ENCODE results near the gene NUP214.
A peak's percentile ranks its signal among the peaks of the same experiment; 100 is the strongest.

The NUP214 gene

DNA sequence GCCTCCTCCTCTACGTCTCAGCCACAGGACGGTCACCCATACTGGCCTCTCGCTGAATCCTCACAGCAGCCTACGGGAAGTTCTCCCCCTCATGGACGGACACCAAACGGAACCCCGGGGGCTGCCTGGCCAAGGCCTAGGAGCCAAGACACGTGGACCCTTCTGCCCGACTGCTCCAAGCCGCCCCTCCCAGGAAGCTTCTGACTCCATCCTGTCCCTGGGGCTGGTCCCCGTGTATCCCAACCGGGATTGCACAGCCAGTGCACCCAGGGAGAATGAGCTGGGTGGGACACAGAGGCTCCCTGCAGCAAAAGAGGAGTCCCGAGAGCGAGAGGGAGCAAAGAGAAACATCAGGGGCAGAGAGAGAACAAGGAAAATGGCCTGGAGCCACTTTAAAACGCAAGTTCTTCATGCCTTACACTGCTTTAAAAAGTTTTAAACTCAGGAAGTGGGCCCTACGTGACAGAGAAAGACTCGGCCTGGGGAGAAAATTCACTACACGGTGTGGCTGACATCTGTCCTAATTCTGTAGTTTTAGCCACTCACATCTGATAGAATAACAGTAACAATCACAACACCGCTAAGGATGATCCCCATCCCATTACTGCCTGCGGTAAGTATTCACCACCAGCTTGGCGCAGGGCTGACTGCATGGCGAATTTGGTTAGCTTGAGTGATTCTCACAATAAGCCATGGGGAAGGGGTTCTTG, 147.9 kb downstream of the NUP214 start:
- DNase-seq (ENCODE audit: low read depth) = peak; percentile 73
- peak overlapping the region; percentile 79 for H3K4me3 ChIP-seq (ENCODE audit: low read depth, low read length)
- TF ChIP-seq, protein P1, sequence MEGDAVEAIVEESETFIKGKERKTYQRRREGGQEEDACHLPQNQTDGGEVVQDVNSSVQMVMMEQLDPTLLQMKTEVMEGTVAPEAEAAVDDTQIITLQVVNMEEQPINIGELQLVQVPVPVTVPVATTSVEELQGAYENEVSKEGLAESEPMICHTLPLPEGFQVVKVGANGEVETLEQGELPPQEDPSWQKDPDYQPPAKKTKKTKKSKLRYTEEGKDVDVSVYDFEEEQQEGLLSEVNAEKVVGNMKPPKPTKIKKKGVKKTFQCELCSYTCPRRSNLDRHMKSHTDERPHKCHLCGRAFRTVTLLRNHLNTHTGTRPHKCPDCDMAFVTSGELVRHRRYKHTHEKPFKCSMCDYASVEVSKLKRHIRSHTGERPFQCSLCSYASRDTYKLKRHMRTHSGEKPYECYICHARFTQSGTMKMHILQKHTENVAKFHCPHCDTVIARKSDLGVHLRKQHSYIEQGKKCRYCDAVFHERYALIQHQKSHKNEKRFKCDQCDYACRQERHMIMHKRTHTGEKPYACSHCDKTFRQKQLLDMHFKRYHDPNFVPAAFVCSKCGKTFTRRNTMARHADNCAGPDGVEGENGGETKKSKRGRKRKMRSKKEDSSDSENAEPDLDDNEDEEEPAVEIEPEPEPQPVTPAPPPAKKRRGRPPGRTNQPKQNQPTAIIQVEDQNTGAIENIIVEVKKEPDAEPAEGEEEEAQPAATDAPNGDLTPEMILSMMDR (IDR thresholded peaks at IDR 0.05; ENCODE audit: insufficient read depth, low read depth, low read length, missing control alignments) = peak; percentile 13

DNA sequence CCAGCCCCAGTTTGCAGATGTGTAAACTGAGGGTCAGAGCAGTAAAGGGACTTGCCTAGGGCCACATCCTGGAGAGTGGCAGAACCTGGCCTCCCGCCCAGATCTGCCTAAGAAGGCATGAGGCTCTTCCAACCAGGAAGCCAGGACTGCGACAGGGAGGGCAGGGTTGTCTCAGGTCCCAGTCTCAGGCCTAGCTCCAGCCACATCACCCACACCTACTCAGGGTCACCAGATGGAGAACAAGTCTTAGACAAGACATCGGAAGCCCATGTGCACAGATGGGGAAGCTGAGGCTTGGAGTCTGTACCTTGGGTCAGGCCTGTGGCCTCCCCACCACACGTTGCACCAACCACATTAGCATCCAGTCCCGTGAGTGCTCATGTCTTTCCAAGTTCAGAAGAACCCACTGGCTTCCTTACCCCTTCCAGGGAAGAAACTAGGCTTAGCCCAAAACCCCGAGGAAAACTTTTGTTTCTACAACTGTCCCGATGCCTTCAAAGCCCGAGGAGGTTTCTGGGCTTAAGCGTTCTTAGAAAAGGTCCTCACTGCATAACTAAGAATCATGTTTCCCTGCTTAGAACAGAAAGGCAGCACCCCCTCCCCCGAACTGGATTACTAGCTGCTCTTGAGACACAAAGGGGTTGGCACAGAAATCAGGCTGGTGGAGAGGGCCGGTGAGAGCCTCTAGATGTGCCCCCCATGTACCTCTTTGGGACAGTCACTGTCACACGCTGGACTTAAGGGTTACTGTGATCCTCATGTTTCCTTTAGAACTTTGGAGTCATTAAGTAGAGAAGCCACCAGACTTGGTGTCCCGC, 148.7 kb downstream of the NUP214 start:
- peak; percentile 65 for DNase-seq (ENCODE audit: low read depth)
- H3K4me3 ChIP-seq (ENCODE audit: low read depth, low read length) = peak overlapping the region; percentile 79
- TF ChIP-seq, protein P1 (IDR thresholded peaks at IDR 0.05; ENCODE audit: insufficient read depth, low read depth, low read length, missing control alignments) = no peak

DNA sequence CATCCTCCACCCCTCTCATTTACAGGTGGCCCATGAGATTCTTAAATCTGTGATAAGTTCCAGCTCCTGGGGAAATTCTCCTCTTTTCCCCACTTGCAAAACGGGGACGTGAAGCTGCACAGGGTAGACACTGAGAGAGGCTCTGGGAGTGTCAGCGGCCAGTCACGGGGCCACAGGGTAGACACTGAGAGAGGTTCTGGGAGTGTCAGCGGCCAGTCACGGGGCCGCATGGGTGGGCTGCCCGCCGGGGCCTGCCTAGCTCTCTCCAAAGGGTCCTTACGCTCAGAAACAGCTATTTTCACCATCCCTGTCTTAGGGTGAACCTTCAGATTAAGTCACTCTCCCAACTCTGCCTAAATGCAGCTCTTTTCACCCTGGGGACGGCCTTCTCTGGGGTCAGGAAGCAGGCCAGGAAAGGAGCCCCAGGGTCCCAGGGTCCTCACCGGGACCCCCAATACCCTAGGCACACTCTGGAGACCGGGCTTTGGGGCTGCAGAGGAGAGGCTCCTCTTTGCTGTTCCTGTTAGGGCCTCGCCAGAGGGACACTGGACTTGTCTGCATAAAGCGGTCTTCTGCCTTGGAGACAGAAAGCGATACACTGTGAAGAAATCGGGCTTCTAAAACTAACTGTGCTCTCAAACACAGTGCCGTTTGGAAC, 149.4 kb downstream of the NUP214 start:
- peak overlapping the region; percentile 79 for H3K4me3 ChIP-seq (ENCODE audit: low read depth, low read length)
- TF ChIP-seq, protein P1 (IDR thresholded peaks at IDR 0.05; ENCODE audit: insufficient read depth, low read depth, low read length, missing control alignments) = no peak
- peak; percentile 60 for DNase-seq (ENCODE audit: low read depth)

DNA sequence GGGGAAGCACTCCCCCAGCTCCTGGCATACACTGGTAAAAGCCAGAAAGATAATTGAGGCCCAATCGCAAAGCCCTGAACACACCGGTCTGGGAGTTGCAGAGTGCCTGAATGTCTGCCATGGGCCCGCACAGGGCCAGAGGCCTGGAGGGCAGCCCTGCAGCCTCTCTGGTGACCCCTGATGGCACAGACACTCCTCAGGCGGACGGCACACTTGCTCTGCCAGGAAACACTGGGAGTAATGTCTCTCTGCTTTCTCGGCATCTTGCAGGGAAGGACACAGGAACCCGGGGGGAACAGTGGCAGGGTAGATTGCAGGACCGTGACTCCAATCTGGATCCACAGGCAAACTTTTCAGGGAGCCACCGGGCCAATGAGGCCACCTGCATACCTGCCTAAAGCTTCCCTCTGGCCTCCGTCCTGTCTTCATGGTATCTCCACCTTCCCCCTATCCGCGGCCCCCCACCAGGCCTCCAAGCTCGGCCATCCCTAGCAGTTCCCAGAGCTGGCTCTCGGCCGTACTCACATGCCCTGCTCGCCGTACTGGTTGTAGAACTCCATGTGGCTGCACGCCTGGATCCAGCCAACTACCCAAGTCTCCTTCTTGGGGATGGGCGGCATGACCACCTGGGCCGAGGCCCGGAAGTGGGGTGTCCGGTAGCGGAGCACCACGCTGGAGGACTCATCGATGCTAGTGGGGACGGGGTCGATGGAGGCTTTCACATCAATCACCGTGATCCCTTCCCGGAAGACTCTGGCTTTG, 150.1 kb downstream of the NUP214 start:
- TF ChIP-seq, protein P1 (IDR thresholded peaks at IDR 0.05; ENCODE audit: insufficient read depth, low read depth, low read length, missing control alignments) = peak; percentile 59
- H3K4me3 ChIP-seq (ENCODE audit: low read depth, low read length) = peak overlapping the region; percentile 79
- peak; percentile 76 for DNase-seq (ENCODE audit: low read depth)

DNA sequence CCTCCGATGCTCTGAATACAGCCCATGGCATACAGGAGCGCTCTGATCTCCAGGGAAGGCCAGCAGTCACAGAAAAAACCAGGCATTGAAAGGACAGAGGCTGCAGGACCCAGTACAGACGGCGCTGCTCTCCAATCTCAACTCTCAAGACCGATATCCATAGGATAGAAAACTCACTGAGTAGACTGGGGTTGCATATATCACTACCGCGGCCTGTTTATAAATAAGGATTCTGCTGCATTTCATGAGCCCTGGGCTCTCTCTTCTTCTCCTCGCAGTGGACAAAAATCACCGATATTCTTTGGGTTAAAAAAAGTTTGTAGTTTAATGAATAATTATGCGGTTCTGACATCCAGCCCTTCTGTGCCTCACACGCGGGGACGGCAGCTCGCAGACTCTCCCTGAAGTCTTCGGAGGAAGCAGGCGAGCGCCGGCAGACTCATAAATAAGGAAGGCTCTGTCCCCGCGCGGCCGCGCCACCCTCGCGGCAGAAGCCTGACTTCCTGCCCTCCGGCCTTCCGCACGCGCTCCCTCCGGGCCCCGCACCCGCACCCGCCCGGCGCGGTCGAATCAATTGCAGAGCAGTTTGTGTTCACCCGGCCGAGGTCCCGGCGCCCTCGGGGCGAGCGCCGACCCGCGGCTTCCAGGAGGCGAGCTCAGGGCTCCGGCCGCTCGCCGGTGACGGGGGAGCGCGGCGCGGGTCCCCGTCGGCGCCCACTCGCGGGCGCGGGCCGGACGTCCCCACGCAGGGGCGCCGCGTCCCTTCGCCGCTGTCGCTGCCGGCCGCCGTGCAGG, 150.9 kb downstream of the NUP214 start, which contains the start of gene FAM78A:
Gene FAM78A (minus strand): TSS at position 417 of the 795 bp plus-strand sequence. CDS start 331 bp downstream, at position 86.
- peak; percentile 72 for DNase-seq (ENCODE audit: low read depth)

More for the DNA sequence above, 150.9 kb downstream of the NUP214 start, which contains the start of gene FAM78A:
- TF ChIP-seq, protein P1 (IDR thresholded peaks at IDR 0.05; ENCODE audit: insufficient read depth, low read depth, low read length, missing control alignments) = no peak
- H3K4me3 ChIP-seq (ENCODE audit: low read depth, low read length) = peak within 1 kb of the TSS; percentile 79

Measured in GM12865 (cell line).